ENCODE results near the gene CEBPZOS. TPM values are rescaled to one million over a fixed set of nuclear protein-coding genes. Genes with fewer than 3 reads are reported as not detected.
"Not testable (repeated sequence)": the region's sequence is repeated elsewhere in the genome, so short reads cannot be mapped to it uniquely, and the experiment has no call there.

CEBPZOS gene
- total RNA-seq, 4 donors from 2014 or later: 21.0 to 34.2 (median 29.3) TPM

- Histone ChIP-seq H3K4me3 (replicated peaks in 1 of 3) (no peak overlapping the region), H3K36me3 (peaks cover 31 to 32% of the 10 kb centered on the region in 2 donors), H3K4me1 (peaks cover 0 to under 1% of the 10 kb centered on the region in 2 donors), H3K9me3 (no peaks in the 10 kb centered on the region), H3K27me3 (no peaks in the 10 kb centered on the region), H3K27ac (no peak overlapping the region)
- TF ChIP-seq CTCF (IDR thresholded peaks at IDR 0.05) (no peak), POLR2A (IDR thresholded peaks at IDR 0.05) (no peak)
- no peak for DNase-seq
- whole genome bisulfite sequencing, 2 donors: 90 to 96% methylated on average over 1 of the region's 1 CpG
- intact Hi-C loops (cut with DNase I): no loop called here
Measured at GRCh38 chr2:37224063-37224462, 27.8 kb downstream of the CEBPZOS start.

GRCh38 chr2:37225129-37225528 is 28.8 kb downstream of the CEBPZOS start:
- DNase-seq; H3K4me3 ChIP-seq (replicated peaks in 1 of 3); intact Hi-C loops (cut with DNase I); H3K27ac ChIP-seq; H3K9me3 ChIP-seq; H3K27me3 ChIP-seq: not testable (repeated sequence)
- WGBS, 2 donors: 57% methylated on average over 1 of the region's 2 CpGs; no CpG with 5 or more reads in 1 of the 2 donors
- Histone ChIP-seq H3K36me3 (peaks cover 31 to 32% of the 10 kb centered on the region in 2 donors), H3K4me1 (peaks cover 8 to 11% of the 10 kb centered on the region in 2 donors)

GRCh38 chr2:37226863-37227262 is 30.6 kb downstream of the CEBPZOS start:
- intact Hi-C loops (cut with DNase I): no loop called here

GRCh38 chr2:37228788-37229187 is 32.5 kb downstream of the CEBPZOS start:
- H3K27me3 ChIP-seq: no peaks in the 10 kb centered on the region
- TF ChIP-seq CTCF (IDR thresholded peaks at IDR 0.05): no peak
- TF ChIP-seq POLR2A (IDR thresholded peaks at IDR 0.05): no peak
- no peak for DNase-seq
- peaks cover 14 to 16% of the 10 kb centered on the region in 2 donors for H3K36me3 ChIP-seq
- peaks cover 26 to 27% of the 10 kb centered on the region in 2 donors for H3K4me1 ChIP-seq
- 95 to 97% methylated on average over 3 of the region's 3 CpGs for WGBS, 2 donors
- no peak overlapping the region for H3K27ac ChIP-seq
- intact Hi-C loops (cut with DNase I): no loop called here
- H3K4me3 ChIP-seq (replicated peaks in 1 of 3): no peak overlapping the region
- H3K9me3 ChIP-seq: no peaks in the 10 kb centered on the region

More at GRCh38 chr2:37226863-37227262, 30.6 kb downstream of the CEBPZOS start:
- 96 to 99% methylated on average over 4 of the region's 4 CpGs for WGBS, 2 donors
- no peak overlapping the region for H3K27ac ChIP-seq
- TF ChIP-seq POLR2A (IDR thresholded peaks at IDR 0.05) (no peak), CTCF (IDR thresholded peaks at IDR 0.05) (no peak)
- no peaks in the 10 kb centered on the region for H3K9me3 ChIP-seq
- peaks cover 14 to 15% of the 10 kb centered on the region in 2 donors for H3K4me1 ChIP-seq
- no peak for DNase-seq
- H3K27me3 ChIP-seq: no peaks in the 10 kb centered on the region
- H3K36me3 ChIP-seq: peaks cover 24 to 25% of the 10 kb centered on the region in 2 donors
- no peak overlapping the region for H3K4me3 ChIP-seq (replicated peaks in 1 of 3)

- Histone ChIP-seq H3K4me1 (peaks cover 26 to 27% of the 10 kb centered on the region in 2 donors), H3K27ac (peak overlapping the region in 1 of 3 donors; percentile 91), H3K4me3 (replicated peaks in 1 of 3) (peak overlapping the region in 2 of 3 donors; percentile 95 to 100), H3K36me3 (peaks cover 14 to 16% of the 10 kb centered on the region in 2 donors), H3K9me3 (no peaks in the 10 kb centered on the region), H3K27me3 (no peaks in the 10 kb centered on the region)
- DNase-seq: no peak
- intact Hi-C loops (cut with DNase I): no loop called here
- WGBS, 2 donors: 1 to 2% methylated on average over 8 of the region's 8 CpGs
- TF ChIP-seq CTCF (IDR thresholded peaks at IDR 0.05) (no peak), POLR2A (IDR thresholded peaks at IDR 0.05) (no peak)
Measured at GRCh38 chr2:37230581-37230980, 34.3 kb downstream of the CEBPZOS start.
